T follicular helper cell (primary cell): ENCODE data around the gene CACNG4.

Source experiments
- DNase-seq: peaks from one replicate; pipeline ENCODE4 v3.0.0-alpha.2; 2020; ENCODE audit warnings: low read depth
- total RNA-seq, 2 experiments: gene quantifications; one replicate each; lab custom pipeline; 2026; lab: John Stamatoyannopoulos, UW

Gene CACNG4
- 0 reads per million in 2 experiments for total RNA-seq

DNA sequence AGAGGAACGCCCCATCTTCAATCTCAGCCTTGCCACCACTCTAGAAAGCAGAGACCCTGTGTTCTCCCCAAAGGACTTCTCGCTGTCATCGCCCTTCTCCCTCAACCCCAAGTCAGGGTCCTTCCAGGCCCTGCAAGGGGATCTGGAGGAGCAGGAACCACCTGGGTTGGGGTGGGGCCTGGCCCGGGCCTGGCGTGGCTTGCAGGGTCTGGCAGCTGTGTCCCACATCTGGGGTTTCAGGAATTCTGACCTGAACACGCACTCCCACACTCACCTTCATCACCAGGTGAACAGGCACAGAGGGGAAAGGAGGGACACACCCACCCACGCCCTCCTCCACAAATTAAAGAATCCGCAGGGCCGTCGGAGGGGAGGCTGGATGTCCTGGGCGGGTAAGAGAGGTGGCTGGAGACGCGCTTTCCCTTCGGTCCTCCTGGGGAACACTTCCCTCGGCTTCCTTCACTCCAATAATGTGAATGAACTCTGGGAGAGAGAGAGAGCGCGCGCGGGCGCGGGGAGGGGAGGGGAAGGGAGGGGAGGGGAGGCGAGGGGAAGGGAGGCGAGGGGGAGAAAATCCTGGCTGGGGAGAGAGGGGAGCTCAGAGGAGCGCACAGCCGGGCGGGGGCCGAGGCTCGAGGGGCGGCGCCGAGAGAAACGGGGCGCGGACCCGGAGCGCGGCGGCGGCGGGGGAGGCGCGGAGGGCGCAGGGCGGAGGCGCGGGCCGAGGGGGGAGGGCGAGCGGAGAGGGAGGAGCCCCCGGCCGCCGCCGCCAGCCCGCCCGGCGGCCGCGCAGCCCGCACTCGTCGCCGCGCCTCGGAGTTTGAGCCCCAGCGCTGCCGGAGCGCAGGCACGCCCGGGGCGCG is at the start of gene CACNG4:
Gene CACNG4 (plus strand): TSS at position 799 of the 863 bp plus-strand sequence. CDS start 205 bp downstream, outside the sequence.
- DNase-seq, result no peak

DNA sequence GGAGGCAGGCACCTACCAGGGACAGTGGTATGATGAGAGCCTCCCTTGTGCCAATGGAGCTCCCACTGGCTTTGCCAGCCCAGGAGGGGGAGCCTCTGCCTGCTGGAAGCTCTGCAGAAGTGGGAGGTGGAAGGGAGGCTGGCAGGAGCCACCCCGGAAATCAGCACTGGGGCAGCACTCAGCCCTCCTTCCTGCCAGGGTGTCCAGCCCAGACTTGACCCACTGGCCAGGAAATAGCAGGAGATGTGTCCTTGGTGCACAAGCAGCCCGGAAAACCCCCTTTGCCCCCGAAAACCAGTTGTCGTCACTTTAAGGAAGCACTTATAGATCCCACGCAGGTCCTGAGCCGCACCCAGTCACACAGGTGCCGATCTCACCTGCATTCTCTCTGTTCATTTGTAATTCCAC is 49.3 kb upstream of the CACNG4 start:
- DNase-seq, result no peak

DNA sequence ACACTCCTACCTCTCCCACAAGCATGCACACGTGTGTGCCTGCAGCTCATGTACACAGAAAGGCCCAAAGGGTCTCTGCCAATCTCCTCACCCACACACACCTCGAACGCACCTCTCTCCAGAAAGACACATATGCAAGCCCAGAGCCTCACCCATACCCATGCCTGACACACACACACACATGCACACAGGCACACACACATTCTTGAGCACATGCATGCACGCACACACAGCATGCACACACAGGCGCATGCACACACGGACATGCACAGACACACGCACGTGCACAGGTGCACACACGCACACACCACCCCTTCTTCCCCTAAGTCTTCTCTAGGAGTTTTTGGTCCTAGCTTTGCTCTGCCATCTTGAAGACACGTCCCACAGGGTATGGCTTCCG is 48.7 kb upstream of the CACNG4 start:
- no peak for DNase-seq

DNA sequence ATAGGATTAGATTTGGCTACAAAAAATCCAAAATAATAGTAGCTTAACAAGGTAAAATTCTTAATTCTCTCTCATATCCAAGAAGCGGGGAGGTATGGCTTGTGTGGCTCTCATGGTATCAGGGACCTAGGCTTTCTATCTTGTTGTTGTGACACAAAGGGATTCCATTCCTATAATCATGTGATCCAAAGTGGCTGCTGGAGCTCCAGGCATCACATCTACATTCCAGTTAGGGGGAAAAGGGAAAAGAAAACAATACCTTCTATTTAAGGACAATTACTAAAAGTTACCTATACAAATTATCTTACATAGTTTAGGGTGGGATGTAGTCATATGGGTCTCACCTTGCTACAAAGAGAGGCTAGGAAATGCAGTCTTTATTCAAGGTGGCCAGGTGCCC is 47.6 kb upstream of the CACNG4 start:
- no peak for DNase-seq

DNA sequence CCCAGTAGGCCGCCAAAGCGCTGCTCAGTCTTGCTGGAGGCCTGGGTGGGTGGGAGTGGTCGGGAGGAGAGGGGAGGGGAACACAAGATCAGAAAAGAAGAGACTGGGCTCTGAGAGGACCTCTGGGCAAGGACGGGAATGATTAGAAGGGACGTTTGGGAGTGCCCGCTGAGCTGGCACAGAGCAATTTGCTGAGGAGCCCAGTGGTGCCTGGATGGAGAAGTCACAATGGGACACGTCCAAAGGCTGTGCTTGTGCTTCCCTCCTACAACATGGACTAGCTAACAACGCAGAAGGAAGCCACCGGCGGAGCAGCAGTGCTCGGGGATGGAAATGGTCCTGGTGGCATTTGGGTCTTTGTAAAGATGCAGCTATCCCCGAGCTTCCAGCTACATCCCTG is 45.6 kb upstream of the CACNG4 start:
- DNase-seq, result no peak

DNA sequence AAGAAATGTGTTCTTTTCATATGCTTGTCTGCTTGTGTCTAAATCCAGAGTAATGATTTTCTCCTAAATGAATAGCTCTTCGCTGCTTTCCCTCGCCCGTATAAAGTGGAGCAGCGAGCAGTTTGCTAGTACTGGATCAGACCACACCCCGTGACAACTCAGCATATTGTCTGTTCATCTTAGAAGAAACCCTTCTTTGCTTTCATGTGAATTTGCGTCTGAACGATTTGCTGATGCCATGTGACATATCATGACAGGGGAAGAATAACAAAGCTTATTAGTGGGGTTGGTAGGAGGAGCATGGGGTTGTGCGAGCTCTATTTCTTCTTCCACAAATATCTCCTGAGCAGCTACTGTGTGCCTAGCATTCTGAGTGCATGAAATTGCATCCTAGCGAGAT is 44.1 kb upstream of the CACNG4 start:
- DNase-seq, result no peak

DNA sequence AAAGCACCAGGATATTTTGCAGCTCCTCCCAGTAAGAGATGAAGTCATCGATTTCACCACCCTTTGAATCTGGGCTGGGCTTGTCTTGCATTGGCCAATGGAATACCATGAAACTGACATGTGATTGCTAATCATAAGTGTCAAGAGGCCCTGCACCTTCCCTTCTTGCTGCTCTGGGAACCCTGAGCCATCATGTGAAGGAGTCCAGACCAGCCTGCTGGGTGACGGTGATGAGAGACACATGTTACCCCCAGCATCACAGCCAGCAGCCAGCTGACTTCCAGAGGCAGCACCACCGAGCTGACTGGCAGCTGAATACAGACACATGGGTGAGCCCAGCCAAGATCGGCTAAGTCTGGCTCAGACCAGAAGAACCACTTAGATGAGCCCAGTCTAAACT is 43.6 kb upstream of the CACNG4 start:
- no peak for DNase-seq

DNA sequence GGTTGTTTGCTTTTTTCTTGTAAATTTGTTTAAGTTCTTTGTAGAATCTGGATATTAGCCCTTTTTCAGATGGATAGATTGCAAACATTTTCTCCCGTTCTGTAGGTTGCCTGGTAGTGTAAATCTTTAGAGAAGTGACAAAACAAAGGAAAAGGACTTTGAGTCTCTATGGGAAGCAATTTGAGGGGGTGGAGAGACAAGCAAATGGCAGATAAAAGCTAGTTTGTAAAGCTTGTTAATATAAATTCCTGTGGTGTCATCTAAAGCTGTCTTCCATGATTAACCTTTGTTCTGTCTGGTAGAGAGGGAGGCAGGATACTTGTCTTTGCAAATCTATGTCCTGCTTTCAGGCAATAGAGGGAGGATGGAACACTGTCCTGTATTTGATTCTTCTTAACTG is 40.6 kb upstream of the CACNG4 start:
- no peak for DNase-seq

DNA sequence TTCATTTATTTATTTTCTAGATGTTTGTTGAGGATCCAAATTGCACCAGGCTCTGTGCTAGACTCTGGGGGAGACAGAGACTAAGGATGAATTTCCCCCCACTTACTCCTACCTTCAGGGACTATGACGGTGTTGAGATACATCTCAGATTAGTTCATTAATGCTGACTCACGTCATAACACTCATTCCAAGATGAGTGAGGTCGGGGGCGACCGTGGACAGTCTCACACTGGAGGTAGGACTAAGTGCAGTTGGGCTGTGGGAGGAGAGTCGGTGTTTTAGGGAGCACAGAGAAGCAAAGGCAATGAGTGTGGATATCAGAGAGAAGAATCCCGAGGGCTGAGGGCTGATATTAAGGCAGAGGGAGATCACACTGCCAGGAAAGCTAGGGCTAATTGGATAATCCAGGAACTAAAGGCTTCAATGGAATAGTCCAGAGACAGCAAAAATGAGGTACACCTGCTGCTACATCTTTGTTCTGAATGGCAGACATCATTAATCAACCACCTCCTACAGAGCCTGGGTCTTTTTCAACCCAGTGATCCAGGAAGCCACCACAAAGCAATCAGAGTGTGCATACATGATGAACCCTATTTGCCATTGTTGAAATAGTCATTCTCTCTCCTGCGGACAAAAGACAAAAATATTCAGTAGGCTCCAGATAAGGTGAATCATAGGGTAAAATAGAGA is 38.6 kb upstream of the CACNG4 start:
- no peak for DNase-seq

DNA sequence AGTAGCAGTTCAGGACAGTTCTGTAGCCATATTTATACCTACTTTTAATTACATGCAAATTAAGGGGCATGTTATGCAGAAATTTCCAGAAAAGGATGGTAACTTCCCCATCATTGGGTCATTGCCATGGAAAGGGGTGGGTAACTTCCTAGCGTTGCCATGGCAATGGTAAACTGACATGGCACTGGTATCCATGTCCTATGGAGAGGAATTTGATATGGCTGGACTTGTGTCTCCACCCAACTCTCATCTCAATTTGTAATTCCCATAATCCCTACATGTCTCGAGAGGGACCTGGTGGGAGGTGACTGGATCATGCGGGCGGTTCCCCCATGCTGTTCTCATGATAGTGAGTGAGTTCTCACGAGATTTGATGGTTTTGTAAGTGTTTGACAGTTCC is 35.6 kb upstream of the CACNG4 start:
- no peak for DNase-seq

DNA sequence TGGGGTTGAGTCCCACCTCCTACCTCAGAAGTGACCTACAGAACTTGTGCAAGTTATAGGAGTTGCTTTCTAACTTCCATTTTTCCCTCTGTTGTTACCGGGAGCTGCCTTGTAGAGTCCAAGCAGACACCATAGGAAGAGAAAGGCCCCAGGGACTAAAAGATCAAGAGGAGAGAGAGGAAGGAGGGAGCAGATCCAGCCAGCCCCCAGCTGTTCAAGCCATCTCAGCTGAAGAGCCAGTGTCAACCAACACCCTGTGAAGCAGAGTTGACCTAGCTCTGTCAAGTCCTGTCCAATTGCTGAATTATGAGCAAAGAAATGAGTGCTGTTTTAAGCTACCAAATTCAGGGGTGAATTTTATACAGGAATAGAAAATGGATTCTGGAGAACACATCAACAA is 34.9 kb upstream of the CACNG4 start:
- DNase-seq, result no peak

DNA sequence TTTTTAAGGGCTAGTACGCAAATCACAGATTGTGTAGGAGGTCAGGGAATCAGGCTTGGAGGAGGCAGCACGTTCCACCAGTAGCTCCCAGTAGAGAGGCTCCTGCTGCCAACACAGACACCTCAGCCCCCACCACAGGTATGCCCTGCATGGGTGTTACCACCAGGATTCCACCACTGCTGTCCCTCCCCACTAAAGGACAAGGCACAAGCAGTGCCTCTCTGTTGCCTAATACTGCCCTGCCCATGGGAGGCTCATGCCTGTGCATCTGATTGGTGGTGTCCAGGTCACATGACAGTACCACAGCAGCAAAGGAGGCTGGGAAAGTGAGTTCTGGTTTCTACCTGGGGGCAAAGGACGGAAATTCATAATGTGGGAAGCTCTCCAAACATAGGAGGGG is 33.6 kb upstream of the CACNG4 start:
- no peak for DNase-seq

DNA sequence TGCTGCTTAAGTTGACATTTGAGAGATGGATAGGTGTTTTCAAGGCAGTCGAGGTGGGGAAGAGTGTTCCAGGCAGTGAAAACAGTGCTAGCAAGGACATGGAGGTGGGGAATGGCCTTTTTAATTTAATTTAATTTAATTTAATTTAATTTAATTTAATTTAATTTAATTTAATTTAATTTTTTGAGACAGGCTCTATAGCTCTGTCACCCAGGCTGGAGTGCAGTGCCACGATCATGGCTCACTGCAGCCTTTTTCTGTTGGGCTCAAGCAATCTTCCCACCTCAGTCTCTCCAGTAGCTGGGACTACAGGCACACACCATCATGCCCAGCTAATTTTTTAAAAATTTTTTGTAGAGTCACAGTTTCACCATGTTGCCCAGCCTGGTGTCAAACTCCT is 32.2 kb upstream of the CACNG4 start:
- DNase-seq, result no peak

DNA sequence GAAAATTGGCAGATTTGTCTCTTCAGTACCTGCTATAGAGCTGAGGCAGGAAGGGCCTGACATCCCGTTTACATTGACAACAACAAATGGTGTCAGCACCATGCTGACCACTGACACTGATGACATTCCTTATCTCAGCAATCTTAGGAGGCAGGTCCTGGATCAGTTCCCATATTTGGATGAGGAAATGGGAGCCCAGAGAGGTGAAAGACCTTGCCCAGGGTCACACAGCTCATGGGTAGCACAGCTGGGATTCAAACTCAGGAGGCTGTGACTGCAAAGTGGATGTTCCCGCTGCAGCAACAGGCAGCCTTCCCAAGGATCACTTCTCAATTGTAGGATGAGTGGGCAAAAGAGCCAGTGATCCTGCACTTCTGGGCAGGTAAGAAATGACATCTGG is 30.5 kb upstream of the CACNG4 start:
- DNase-seq, result no peak

DNA sequence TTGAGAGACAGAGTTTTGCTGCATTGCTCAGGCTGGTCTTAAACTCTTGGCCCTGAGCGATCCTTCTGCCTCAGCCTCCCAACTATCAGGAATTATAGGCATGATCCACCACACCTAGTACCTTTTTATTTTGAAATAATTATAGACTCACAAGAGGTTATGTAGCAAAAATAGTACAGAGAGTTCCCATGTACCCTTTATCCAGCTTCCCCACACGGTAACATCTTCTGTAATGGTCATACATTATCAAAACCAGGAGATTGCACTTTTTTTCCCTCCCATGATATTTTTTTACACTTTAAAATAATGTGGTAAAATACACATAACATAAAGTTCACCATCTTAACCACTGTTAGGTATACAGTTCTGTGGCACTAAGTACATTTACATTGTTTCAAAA is 28.8 kb upstream of the CACNG4 start:
- DNase-seq, result no peak

DNA sequence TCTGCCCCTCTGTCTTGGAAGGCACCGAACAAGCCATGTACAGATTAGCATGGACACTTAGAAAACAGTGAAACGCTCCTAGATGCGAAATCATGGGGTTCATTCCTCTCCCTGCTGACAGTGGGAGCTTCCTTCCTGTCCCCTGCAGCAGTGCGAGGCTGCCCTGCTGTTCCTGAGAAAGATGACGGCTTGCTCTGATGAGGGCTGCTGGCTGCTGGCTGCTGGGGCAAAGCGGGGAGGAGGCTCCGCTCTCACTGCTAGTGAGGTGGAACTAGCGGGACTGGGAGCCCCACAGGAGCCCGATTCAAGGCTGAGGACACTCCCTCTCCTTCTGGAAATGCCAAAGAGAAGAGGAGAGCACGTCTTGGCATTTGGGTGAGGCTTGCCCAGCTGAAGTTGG is 25.9 kb upstream of the CACNG4 start:
- no peak for DNase-seq

DNA sequence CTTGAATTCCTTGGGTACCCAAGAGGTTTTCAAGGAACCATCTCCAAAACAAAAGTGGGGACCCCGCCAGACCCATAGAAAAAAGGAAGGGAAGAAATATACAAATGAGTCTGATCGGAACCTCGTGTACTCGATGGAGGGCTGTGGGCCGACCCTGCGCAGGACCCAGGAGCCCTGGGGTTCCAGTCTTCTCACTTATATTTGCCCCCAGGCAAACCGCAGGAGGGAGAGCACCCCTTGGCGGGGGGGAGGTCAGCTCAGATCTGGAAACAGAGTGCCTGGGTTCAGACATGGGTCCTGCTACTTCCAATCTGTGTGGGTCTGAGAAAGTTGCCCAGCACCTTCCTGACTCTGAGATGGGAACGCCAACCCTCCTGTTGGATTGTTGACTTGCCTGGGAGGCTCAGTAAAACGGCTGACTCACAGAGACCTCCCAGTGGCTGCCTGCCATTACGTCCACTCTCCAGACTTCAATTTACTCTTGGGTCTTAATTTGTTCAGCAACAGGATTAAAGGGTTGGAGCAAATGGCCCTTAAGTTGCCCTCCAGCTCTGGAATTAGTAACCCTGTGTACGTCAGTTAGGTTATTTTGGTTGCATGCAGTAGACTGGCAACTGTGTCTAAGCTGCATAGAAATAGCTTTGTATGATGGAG is 24.9 kb upstream of the CACNG4 start:
- DNase-seq, result no peak

DNA sequence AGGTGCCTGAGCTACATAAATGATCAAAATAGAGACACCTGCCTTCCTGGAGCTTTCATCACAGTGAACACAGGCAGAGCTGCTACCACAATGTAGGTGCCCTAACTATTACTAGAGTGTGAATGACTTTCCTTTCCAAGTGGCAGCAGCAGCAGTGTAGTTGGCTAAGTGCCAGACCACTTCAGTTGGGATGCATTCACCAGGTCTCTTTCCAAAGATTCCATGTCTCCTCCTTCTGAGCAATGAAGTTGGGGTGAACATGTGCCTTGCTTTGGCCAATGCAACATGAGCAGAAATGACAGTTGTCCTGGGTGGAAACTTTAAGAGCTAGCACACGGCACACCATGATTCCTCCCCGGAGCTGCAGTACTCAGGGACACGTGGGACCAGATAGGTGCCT is 23.3 kb upstream of the CACNG4 start:
- no peak for DNase-seq

DNA sequence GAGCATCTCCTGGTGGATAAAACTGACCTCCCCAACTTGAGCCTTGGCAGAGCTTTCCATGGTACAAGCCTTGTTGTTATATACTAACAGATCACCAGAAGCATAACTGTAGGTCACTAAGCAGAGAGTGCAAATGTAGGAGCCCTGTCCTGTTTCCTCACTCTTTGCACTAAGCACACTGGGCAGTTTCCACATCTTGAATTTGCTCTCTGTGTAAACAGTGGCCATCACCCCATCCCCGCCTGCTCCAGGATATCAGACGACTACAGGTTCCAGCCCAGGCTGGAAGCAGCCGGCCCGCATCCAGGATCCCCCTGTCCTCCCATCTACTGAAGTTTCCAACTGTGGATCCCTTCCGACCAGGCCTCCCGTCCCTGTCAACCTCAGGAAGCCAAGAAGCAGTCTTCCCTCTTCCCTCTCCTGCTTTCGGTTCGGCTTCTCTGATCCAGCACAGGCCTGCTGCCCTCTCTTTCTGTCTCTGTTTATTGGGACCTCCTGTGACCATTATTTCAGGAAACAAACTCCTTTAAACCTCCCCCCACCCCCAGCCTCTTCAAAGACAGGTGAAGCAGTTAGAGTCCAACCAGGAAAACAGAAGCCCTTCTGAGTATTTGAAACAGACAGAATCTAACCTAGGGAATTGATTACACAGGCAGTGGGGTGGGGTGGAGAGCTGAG is 22.6 kb upstream of the CACNG4 start:
- no peak for DNase-seq

DNA sequence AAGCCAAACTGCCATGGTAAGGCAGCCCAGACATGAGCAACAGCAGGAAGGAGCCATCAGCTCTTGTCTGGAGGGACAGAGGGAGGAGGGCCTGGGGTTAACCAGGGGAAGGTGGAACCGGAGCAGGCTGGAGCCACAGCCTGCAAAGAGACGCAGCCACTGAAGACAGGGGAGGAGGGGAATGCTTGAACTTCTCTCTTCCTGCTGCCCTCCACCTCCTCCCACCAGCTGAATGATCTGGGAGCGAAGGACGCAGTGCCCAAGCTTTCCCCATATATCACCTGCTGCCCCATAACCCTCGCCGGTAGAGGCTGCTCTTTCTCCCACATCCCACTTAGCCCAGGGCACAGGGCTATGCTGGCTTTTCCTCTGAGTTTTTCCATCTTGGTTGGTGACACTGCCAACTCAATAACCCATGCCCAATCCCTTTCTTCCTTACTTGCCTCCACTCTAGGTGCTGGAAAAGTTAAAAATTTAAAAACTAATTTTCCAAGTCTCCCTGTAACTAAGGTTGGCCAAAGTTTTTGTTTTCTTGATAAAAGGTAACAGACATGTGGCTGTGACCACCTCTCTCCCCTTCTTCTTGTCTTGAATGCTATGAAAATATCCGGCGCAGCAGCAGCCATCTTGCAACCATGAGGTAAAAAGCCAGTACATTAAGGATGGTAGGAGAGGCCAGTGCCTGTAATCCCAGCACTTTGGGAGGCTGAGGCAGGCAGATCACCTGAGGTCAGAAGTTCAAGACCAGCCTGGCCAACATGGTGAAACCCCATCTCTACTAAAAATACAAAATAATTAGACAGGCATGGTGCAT is 21.8 kb upstream of the CACNG4 start:
- no peak for DNase-seq

DNA sequence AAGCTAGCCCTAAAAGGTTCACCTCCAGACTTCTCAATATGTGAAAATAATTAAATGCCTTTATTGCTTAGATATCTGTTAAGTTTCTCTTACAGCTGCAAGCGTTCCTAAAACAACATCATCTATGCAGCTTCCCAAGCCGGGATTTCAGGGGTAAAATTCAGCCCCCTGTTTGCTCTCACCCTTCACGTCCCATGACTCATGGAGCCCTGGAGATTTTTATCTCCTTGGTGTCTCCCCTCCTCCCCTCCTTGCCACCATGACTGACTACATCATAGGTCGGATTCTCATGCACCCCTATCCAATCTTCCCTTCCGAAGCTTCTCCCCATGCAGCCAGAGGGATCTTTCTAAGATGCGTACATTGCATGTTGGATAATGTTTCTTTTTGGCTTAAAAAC is 21.0 kb upstream of the CACNG4 start:
- DNase-seq, result no peak
